ENCODE results near the gene CNTROB.

- no peak for TF ChIP-seq JUNB (IDR thresholded peaks at IDR 0.05)
- TF ChIP-seq, protein P1, sequence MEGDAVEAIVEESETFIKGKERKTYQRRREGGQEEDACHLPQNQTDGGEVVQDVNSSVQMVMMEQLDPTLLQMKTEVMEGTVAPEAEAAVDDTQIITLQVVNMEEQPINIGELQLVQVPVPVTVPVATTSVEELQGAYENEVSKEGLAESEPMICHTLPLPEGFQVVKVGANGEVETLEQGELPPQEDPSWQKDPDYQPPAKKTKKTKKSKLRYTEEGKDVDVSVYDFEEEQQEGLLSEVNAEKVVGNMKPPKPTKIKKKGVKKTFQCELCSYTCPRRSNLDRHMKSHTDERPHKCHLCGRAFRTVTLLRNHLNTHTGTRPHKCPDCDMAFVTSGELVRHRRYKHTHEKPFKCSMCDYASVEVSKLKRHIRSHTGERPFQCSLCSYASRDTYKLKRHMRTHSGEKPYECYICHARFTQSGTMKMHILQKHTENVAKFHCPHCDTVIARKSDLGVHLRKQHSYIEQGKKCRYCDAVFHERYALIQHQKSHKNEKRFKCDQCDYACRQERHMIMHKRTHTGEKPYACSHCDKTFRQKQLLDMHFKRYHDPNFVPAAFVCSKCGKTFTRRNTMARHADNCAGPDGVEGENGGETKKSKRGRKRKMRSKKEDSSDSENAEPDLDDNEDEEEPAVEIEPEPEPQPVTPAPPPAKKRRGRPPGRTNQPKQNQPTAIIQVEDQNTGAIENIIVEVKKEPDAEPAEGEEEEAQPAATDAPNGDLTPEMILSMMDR (IDR thresholded peaks at IDR 0.05 in 2 of 3, conservative IDR thresholded peaks at IDR 0.05 in 1 of 3; ENCODE audit: control insufficient read depth in 2 of 3, extremely low read depth in 1 of 3, insufficient read depth in 1 of 3, low read depth in 3 of 3, low read length in 3 of 3): no peak
Observed at GRCh38 chr17:7987112-7987893, 55.3 kb downstream of the CNTROB start.
